HG03103 (cell line): Measurements from ENCODE around the gene SEZ6.

Experiments used
- ATAC-seq: cut with Tn5 transposase; IDR thresholded peaks from one replicate; pipeline ENCODE4 v1.9.1; 2021; ENCODE audit warnings: low read depth; ENCODE audit not compliant: unreplicated experiment

The SEZ6 gene

DNA sequence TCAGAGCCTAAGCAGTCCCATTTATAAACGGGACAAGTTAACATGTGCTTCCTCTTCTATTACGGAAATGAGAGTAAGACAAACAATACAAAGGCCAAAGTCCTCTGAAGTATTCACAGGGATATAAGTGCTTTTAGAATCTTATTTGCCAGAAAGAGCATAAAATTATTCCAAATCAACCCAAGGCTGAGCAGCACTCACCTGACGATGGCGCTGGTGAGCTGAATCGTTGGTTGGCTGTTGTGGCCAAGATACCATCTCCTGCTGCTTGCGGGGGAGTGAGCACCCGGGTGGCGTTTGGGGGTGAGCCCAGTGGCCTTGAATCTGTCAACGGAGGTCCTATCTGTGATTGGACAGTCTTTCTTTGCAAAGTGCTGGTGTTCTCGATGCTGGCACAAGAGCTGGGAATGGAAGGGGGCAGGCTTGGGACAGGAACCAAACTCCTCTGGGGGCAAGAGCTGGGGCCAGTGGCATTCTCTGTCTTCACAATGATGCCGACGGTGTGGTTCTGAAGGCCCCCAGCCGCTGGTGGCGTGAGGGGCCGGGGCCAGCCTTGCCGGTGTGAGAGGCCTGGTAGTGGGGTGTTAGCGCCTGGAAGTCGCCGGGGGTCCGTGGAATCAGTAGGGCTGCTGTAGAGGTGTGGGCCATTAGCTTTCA is 93.4 kb downstream of the SEZ6 start:
- no peak for ATAC-seq

DNA sequence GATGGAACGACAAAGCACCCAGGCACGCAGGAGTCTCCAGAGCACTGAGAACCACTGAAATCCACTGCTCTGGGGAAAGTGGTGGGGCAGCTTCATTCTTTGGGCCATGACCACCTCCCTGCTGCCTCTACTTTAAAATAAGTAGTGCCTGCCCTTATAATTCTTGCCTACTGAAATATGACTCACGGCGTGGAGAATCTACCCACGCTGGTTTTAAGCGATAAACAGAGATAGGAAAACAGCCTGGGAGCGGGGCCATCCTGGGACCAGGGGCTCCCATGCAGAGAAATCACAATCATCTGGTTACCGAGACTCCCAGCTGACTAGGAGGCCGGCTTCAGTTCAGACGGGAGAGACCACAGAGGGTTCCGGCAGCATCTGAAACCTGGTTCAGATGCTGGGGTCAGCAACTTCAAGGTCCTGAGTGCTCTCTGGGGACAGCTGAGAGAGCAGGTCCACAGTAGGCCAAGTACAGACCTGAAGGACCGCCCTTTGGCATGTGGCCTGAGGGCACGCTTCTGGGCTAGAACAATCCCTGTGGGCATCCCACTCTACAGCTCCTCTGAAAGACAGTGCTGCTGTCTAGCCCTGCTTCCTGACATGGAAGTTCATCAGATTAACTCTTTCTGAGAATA is 94.3 kb downstream of the SEZ6 start:
- no peak for ATAC-seq

DNA sequence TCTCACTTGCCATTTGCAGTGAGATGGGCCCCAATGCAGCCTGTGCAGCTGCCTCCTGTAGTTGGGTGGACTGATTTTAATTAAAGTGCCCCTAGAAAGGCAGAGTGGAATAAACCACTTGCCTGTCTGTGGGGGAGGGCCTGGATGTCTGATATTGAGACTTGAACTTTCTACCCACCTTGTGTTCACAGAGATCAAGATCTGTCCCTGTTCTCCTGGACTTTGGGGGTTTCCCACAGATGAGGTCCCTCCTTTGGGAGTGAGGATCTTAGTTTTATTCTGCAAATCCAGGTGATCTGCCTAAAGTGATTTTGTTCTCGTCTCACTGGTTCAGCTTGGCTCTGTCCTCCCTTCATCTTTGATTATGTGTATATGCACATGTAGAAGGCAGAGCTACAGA is 95.3 kb downstream of the SEZ6 start:
- no peak for ATAC-seq

DNA sequence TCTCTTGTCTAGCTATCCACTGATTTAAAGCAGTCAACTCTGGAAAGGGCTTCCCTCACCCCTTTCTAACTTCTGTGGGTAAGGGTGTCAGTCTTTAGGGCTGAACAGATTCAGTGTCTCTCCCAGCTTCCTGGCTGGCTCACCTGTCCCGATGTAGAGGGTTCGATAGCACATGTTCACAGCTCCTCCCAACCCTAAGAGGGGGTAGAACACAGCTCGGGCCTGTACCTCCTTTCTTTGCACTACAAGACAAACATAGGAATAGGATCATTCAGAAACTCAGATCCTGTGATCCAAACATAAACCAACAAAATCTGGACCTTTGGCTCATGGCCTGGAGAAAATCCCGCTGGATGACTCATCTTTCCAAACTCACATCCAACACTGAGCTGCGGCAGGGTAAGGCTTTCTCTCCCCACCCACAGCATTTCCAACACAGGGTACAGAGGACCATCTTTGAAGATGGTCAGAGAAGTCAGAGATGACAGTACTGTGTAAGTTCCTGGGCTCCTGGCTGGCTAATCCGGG is 97.1 kb downstream of the SEZ6 start:
- ATAC-seq: no peak

DNA sequence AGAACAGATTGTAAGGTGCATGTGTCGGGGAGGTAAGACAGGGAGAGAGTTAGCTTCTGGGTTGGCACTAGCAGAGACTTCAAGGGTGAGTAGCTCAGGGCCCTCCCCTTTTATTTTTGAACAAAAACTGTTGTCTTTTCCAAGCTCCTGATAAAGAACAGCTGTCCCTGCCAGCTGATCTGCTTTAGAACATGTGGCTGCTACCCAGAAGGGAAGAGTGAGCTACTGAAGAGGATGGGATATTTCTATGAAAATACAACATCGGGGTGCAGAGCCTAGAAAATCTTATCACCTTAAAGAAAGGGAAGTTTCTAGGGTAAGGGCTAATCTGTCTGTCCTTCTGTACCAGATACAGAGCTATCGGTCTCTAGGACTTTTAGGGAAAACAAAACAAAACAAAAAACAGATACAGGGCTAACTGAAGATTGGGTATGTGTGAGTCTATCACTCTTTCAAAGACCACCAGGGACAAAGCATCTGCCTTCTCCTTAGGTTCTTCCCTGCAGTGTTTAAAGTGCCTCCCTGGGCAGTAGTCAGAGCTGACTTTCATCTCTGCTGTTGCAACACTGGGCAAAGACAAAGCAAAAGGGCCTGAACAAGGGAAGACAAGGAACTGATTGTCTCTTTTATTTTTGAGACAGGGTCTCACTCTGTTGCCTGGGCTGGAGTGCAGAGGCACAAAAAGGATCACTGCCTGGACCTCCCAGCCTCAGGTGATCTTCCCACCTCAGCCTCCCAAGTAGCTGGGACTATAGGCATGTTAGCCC is 97.9 kb downstream of the SEZ6 start:
- no peak for ATAC-seq

DNA sequence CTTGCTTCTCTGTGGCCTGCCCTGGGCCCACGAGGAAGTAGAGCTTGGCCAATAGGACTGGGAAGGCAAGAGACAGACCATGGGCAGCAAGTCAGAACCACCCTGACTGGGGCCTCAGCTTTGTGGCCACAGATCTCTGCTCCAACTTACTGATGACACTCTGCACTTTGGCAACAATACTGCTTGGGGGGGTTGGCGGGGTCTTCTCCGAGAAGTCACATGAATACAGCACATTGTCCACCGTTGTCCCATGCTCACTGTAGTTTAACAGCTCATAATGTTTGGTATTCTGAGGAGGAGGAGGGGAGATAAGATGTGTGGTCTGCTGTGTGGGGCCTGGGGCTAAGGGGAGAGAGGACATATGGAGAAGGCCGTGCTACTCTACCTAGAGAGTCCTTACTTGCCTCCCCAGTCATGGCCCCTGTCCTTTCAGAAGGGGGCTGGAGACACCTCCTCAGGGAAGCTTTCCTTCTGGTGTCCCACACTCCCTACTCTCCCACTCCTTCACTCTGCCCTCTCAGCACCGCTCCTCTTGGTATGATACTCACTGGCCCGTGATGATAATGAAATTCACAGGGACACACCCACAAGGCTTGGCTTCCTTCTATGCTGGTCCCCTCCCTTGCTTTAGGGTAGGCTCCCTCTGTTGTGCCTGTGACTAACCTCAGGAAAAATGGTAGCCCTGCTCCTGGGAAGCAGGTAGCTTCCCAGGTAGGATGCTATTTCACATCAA is 99.0 kb downstream of the SEZ6 start:
- no peak for ATAC-seq

DNA sequence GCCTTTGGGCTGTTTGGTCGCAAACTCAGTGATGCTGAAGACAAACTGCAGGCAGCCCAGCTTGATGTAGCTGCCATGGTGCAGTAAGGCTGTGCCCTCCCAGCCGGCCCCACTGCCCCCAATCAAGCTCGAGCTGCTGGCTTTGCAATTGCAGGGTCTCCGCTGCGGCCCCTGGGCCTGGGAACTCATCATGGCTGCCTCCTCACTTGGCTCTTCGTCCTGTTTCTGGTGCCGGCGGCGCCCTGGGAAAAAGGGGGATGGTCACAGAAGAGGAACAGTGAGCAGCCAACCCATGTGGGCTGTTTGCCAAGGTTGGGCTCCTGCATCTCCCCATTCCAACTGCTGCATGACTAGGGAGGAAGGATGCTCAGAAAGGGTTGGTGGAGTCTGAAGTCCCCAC is 99.6 kb downstream of the SEZ6 start:
- ATAC-seq: no peak
